ENCODE data around the gene HSFX3.
"Not testable (repeated sequence)": the region's sequence is repeated elsewhere in the genome, so short reads cannot be mapped to it uniquely, and the experiment has no call there.

HSFX3 gene, protein sequence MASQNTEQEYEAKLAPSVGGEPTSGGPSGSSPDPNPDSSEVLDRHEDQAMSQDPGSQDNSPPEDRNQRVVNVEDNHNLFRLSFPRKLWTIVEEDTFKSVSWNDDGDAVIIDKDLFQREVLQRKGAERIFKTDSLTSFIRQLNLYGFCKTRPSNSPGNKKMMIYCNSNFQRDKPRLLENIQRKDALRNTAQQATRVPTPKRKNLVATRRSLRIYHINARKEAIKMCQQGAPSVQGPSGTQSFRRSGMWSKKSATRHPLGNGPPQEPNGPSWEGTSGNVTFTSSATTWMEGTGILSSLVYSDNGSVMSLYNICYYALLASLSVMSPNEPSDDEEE

DNA sequence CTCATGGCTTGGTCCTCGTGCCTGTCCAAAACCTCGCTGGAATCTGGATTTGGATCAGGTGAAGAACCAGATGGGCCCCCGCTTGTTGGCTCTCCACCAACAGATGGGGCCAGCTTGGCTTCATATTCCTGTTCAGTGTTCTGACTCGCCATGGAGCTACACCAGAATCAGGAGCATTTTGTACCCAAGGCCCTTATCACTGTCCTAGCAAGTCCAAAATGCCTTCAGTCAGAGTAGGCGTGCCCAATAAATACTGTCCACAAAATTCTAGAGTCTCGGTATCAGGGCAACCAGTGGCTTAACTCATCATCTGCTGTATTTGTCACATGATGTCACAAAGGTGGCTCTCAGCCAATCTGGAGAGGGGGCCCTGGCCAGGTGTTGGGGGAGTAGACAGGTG lies at the start of gene HSFX3:
Gene HSFX3, minus strand, starts transcription at position 224 of the 400 bp plus-strand sequence. Its CDS starts 72 bp downstream, at position 152.
- not testable (repeated sequence) for DNase-seq (ENCODE audit: low read depth, low spot score)

- DNase-seq (ENCODE audit: low read depth, low spot score) = not testable (repeated sequence)
Measured at GRCh38 chrX:149598603-149599002, 48.9 kb upstream of the HSFX3 start.

GRCh38 chrX:149595943-149596342 lies 46.2 kb upstream of the HSFX3 start:
- not testable (repeated sequence) for DNase-seq (ENCODE audit: low read depth, low spot score)

- not testable (repeated sequence) for DNase-seq (ENCODE audit: low read depth, low spot score)
Measured at GRCh38 chrX:149595214-149595613, 45.5 kb upstream of the HSFX3 start, which contains the start of gene HSFX2. TSS of gene HSFX2 (minus strand) at chrX:149595314. CDS start at chrX:149594700, 614 bp downstream.

GRCh38 chrX:149590993-149591392 lies 41.3 kb upstream of the HSFX3 start:
- DNase-seq (ENCODE audit: low read depth, low spot score) = not testable (repeated sequence)

- not testable (repeated sequence) for DNase-seq (ENCODE audit: low read depth, low spot score)
Measured at GRCh38 chrX:149587359-149587758, 37.6 kb upstream of the HSFX3 start, which contains the start of gene MAGEA9B. TSS of gene MAGEA9B (minus strand) at chrX:149587459. CDS start at chrX:149583179, 4,280 bp downstream.

DNA sequence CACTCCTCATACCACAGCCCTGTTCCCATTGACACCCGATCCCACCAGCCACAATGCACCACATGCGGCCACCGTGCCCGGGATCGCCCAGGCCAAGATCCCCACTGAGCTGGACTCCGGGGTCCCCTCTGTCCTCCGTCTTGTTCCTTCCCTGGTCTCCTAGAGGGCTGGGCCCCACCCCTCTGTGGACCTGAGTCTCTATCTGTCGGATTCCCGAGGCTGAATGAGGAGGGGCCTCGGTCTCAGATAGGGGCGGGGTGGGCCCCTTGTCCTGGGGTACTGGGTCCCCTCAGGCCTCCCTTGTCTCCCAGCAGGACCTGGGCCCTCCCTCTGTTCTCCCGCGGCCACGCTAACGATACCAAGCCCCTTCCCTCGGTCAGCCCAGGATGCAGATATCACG lies 35.9 kb upstream of the HSFX3 start:
- not testable (repeated sequence) for DNase-seq (ENCODE audit: low read depth, low spot score)

- DNase-seq (ENCODE audit: low read depth, low spot score) = not testable (repeated sequence)
Measured at GRCh38 chrX:149573456-149573855, 23.7 kb upstream of the HSFX3 start.

GRCh38 chrX:149572743-149573142 lies 23.0 kb upstream of the HSFX3 start:
- DNase-seq (ENCODE audit: low read depth, low spot score) = peak; percentile 11

GRCh38 chrX:149571770-149572169 lies 22.0 kb upstream of the HSFX3 start:
- no peak for DNase-seq (ENCODE audit: low read depth, low spot score)

GRCh38 chrX:149570668-149571067 lies 20.9 kb upstream of the HSFX3 start:
- peak; percentile 46 for DNase-seq (ENCODE audit: low read depth, low spot score)

DNA sequence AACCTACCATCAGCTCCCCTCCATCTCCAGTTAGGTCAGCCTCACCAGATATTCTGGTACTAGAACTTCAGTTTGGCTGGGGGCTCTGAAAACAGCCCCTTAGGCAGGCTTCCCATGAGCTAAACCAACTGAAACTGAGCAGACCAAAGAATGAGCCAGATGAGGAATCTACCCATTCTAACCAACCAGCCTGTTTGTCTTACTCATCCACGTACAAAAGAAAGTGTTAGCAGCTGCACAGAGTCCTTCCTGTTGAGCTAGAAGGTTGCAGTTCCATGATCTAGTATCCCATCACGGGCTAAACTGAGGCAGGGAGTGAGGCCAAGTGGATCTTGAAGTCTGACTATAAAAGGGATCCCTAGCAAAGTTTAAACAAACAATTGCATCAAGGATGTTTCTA lies 20.0 kb upstream of the HSFX3 start:
- DNase-seq (ENCODE audit: low read depth, low spot score) = no peak

DNA sequence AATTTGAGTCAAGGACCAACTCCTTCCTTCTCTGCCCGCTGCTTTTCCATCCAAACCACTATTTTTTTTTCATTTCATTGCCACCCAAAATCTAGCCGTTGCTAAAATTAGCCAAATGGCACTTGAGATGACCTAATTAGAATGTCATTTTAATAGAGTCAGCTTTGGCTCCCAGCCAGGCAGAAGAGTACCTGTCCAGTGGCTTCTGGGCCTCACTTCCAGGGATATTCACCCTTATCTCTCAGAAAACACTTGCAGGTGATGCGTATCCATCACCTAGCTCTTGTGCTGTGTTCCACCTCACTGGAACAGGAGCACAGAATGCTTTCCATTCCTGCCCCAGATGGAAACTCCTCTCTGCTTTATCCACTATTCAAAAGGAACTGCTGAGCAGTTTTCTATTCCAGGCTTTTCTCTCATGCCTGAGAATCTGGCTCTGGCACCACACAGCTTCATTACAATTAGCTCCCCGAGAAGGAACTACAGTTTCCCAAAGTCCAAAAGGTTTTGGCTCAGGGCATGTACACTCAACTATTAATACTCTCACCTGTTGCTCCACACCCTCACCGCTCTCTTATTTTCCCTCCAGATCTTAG lies 19.1 kb upstream of the HSFX3 start:
- DNase-seq (ENCODE audit: low read depth, low spot score) = no peak

DNA sequence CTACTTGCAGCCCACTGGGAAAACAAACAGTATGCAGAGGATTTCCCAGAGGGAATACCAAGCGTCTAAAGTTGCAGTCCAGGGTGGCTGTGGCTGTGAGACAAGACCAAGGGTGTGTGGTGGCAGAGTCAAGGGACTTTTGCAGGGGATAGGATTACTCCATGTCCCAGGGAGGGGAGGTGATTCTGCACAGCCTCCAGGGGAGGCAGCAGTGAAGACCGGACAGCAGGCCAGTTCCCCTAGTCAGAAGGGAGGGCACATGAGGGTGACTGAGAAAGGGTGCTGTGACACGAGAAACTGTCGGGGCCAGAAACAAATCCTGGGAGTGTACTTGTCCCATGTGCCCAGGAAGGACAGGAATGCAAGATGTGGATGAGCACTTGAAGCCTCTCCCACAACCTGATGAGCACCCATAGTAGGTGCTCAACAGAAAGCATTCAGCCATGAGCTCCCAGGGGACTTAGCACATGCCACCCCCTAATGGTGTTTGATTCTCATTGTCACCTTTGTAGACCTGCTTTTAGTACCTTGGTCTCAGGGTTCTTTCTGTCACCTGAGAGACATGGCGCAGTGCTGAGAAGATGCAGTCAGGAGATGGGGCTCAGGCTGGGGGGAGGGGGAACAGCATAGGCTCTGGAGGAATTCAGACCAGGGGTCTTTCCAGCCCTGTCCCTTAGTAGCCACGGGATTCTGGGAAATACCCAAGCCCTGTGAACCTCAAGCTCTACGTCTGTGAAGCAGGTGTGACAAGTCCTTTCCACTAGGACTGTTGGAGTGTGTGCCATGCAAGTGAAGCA lies 18.1 kb upstream of the HSFX3 start:
- DNase-seq (ENCODE audit: low read depth, low spot score) = no peak

- no peak for DNase-seq (ENCODE audit: low read depth, low spot score)
Measured at GRCh38 chrX:149563359-149563758, 13.6 kb upstream of the HSFX3 start.

DNA sequence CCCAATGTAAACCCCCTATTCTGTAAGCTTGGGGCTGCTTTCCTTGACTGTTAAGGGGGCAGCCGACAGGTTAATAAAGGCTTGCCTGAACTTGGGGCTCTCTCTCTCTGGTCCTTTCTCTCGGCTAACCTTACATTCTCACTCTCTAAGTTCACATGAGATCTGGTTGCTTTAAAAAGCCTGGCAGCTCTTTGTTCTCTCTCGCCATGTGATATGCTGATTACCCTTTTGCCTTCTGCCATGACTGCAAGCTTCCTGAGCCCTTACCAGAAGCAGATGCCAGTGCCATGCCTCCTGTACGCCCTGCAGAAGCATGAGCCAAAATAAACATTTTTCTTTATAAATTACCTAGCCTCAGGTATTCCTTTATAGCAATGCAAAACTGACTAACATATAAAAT lies 5.5 kb upstream of the HSFX3 start:
- DNase-seq (ENCODE audit: low read depth, low spot score) = not testable (repeated sequence)

GRCh38 chrX:149551939-149552248 lies 2.2 kb upstream of the HSFX3 start:
- not testable (repeated sequence) for DNase-seq (ENCODE audit: low read depth, low spot score)

- DNase-seq (ENCODE audit: low read depth, low spot score) = not testable (repeated sequence)
Measured at GRCh38 chrX:149551245-149551938, 1.7 kb upstream of the HSFX3 start.

DNA sequence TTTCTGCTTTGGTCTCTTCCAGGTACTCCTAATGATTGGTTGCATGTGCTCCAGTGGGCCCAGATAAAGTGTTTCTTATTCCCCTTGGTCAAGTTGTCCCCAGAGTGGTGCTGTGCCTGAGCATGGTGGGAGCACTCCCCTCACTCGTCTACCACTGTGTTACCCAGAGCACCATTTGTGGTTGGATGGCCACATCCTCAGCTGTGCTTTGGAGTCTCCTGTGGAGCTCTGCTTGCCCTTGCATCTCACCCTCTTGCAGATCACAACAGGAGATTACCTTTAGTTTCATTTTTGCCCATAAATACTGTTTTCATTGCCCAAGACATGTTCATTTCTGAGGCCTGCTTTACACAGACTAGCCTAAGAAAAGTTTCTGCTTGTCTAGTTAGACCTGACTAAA lies 730 bp upstream of the HSFX3 start:
- not testable (repeated sequence) for DNase-seq (ENCODE audit: low read depth, low spot score)

DNA sequence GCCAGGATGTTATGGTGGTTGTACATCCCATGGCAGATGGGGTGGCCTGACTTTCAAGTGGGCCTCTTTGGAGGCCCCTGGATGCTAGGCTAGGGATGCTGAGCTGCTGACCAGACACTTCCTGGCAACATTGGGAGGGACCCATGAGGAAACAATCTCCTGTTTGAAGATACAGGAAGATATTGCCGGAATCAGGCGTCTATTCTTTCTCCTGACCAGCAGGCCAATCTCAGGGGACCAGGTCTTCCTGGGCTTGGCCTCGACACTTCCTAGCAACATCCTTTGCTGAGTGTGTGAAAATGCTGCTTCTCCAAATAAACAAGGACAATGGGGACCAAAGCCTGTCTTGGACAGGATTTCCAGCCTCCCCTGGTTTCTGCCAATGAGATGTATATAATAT lies 1.9 kb downstream of the HSFX3 start:
- DNase-seq (ENCODE audit: low read depth, low spot score) = not testable (repeated sequence)

GRCh38 chrX:149546962-149547361 lies 2.8 kb downstream of the HSFX3 start:
- not testable (repeated sequence) for DNase-seq (ENCODE audit: low read depth, low spot score)
